H9 (cell line): ENCODE measurements around the gene HES3. TPM values are rescaled to one million over a fixed set of nuclear protein-coding genes. Genes with fewer than 3 reads are reported as not detected.

Experiments
- DNase-seq: peaks from one replicate; pipeline ENCODE4 v3.0.0-alpha.2; 2017
- H2AFZ ChIP-seq: one replicate; pipeline ENCODE4 v1.6.1; 2013; ENCODE audit warnings: mild to moderate bottlenecking, low read length, control low read depth, moderate library complexity
- H2AK5ac ChIP-seq: 2 replicates; pipeline ENCODE4 v1.6.1; 2013; ENCODE audit warnings: low read length, control low read depth, mixed read lengths; ENCODE audit not compliant: insufficient read length
- H2BK120ac ChIP-seq: one replicate; pipeline ENCODE4 v1.6.1; 2013; ENCODE audit warnings: low read depth, mild to moderate bottlenecking, low read length, control low read depth, inconsistent platforms; ENCODE audit not compliant: poor library complexity, severe bottlenecking
- H2BK12ac ChIP-seq: 2 replicates; pipeline ENCODE4 v1.6.1; 2013; ENCODE audit warnings: low read length, control low read depth, mixed read lengths, low read depth; ENCODE audit not compliant: insufficient read length
- H2BK15ac ChIP-seq: 2 replicates; pipeline ENCODE4 v1.6.1; 2013; ENCODE audit warnings: low read depth, low read length, control low read depth
- H2BK20ac ChIP-seq: one replicate; pipeline ENCODE4 v1.6.1; 2013; ENCODE audit warnings: low read depth, mild to moderate bottlenecking, low read length, control low read depth, inconsistent platforms; ENCODE audit not compliant: poor library complexity, severe bottlenecking
- H2BK5ac ChIP-seq: 2 replicates; pipeline ENCODE4 v1.6.1; 2013; ENCODE audit warnings: low read length, control low read depth, mixed read lengths; ENCODE audit not compliant: insufficient read length
- H3K14ac ChIP-seq: 2 replicates; pipeline ENCODE4 v1.6.1; 2013; ENCODE audit warnings: low read length, control low read depth; ENCODE audit not compliant: insufficient read depth
- H3K18ac ChIP-seq: 2 replicates; pipeline ENCODE4 v1.6.1; 2013; ENCODE audit warnings: low read depth, mild to moderate bottlenecking, mixed read lengths, low read length, control low read depth; ENCODE audit not compliant: insufficient read length
- H3K23ac ChIP-seq: 2 replicates; pipeline ENCODE4 v1.6.1; 2013; ENCODE audit warnings: low read length, control low read depth, mixed read lengths, low read depth; ENCODE audit not compliant: insufficient read length
- H3K23me2 ChIP-seq: 2 replicates; pipeline ENCODE4 v1.6.1; 2013; ENCODE audit warnings: low read depth, mild to moderate bottlenecking, mixed read lengths, low read length, control low read depth; ENCODE audit not compliant: insufficient read length, poor library complexity, severe bottlenecking
- H3K27ac ChIP-seq: 2 replicates; pipeline ENCODE4 v1.5.1; 2013; ENCODE audit warnings: low read length, control low read depth, mixed read lengths, low read depth; ENCODE audit not compliant: insufficient read length
- H3K27me3 ChIP-seq: 2 replicates; pipeline ENCODE4 v1.6.1; 2013; ENCODE audit warnings: low read length, control low read depth, inconsistent platforms; ENCODE audit not compliant: insufficient read depth
- H3K4ac ChIP-seq: 2 replicates; pipeline ENCODE4 v1.6.1; 2013; ENCODE audit warnings: low read depth, mild to moderate bottlenecking, control low read depth, inconsistent platforms, low read length, moderate library complexity
- H3K4me1 ChIP-seq: 2 replicates; pipeline ENCODE4 v1.6.1; 2013; ENCODE audit warnings: low read length, control low read depth, inconsistent platforms; ENCODE audit not compliant: insufficient read depth
- H3K4me2 ChIP-seq: 2 replicates; pipeline ENCODE4 v1.6.1; 2013; ENCODE audit warnings: low read length, control low read depth, mixed read lengths; ENCODE audit not compliant: insufficient read length, insufficient read depth
- H3K56ac ChIP-seq: 2 replicates; pipeline ENCODE4 v1.6.1; 2013; ENCODE audit warnings: low read depth, mild to moderate bottlenecking, mixed read lengths, low read length, control low read depth; ENCODE audit not compliant: insufficient read length
- H3K79me1 ChIP-seq: 2 replicates; pipeline ENCODE4 v1.6.1; 2013; ENCODE audit warnings: low read depth, mild to moderate bottlenecking, moderate library complexity, low read length, control low read depth, inconsistent platforms; ENCODE audit not compliant: insufficient read depth, poor library complexity, severe bottlenecking
- H3K79me2 ChIP-seq: 2 replicates; pipeline ENCODE4 v1.6.1; 2013; ENCODE audit warnings: low read length, control low read depth, inconsistent platforms; ENCODE audit not compliant: insufficient read depth
- H3K9ac ChIP-seq: 2 replicates; pipeline ENCODE4 v1.6.1; 2013; ENCODE audit warnings: low read length, control low read depth, mixed read lengths; ENCODE audit not compliant: insufficient read length; ENCODE audit errors: extremely low read depth
- H3K9me3 ChIP-seq: one replicate; pipeline ENCODE4 v1.6.1; 2013; ENCODE audit warnings: low read depth, low read length, inconsistent platforms; ENCODE audit not compliant: control insufficient read depth
- H3T11ph ChIP-seq: one replicate; pipeline ENCODE4 v1.6.1; 2013; ENCODE audit warnings: mild to moderate bottlenecking, low read length, control low read depth, inconsistent platforms
- H4K20me1 ChIP-seq: one replicate; pipeline ENCODE4 v1.6.1; 2013; ENCODE audit not compliant: control insufficient read depth, insufficient read length, insufficient read depth
- H4K5ac ChIP-seq: 2 replicates; pipeline ENCODE4 v1.6.1; 2013; ENCODE audit warnings: low read depth, mild to moderate bottlenecking, mixed read lengths, low read length, control low read depth; ENCODE audit not compliant: insufficient read length
- H4K8ac ChIP-seq: replicated peaks from 2 replicates; pipeline ENCODE4 v1.6.1; 2013; ENCODE audit warnings: low read length, control low read depth, mixed read lengths, low read depth; ENCODE audit not compliant: insufficient read length
- H4K91ac ChIP-seq: 2 replicates; pipeline ENCODE4 v1.6.1; 2013; ENCODE audit warnings: low read depth, mild to moderate bottlenecking, moderate library complexity, mixed read lengths, low read length, control low read depth; ENCODE audit not compliant: insufficient read length
- H3K27ac Mint-ChIP-seq, 3 experiments: 2 replicates in 2 of 3; 3 replicates in 1 of 3; pipeline ENCODE4 v1.8.0; 2020 to 2021; ENCODE audit warnings: mixed read lengths in 3 of 3, mild to moderate bottlenecking in 1 of 3, moderate library complexity in 1 of 3
- H3K27me3 Mint-ChIP-seq: 2 replicates; pipeline ENCODE4 v1.8.0; 2021; ENCODE audit warnings: low read depth, mild to moderate bottlenecking, moderate library complexity, mixed read lengths
- H3K36me3 Mint-ChIP-seq, 3 experiments: 2 replicates in 2 of 3; 3 replicates in 1 of 3; pipeline ENCODE4 v1.8.0; 2020 to 2021; ENCODE audit warnings: low read depth in 3 of 3, mixed read lengths in 3 of 3; ENCODE audit not compliant: insufficient read depth in 1 of 3
- H3K4me1 Mint-ChIP-seq, 2 experiments: 2 replicates each; pipeline ENCODE4 v1.8.0; 2020; ENCODE audit warnings: mixed read lengths in 2 of 2
- H3K4me3 Mint-ChIP-seq, 2 experiments: 2 replicates in 1 of 2; 3 replicates in 1 of 2; pipeline ENCODE4 v1.8.0; 2020 to 2021; ENCODE audit warnings: mild to moderate bottlenecking in 2 of 2, mixed read lengths in 2 of 2, moderate library complexity in 1 of 2
- H3K9me3 Mint-ChIP-seq, 2 experiments: 2 replicates in 1 of 2; 3 replicates in 1 of 2; pipeline ENCODE4 v1.8.0; 2020; ENCODE audit warnings: mild to moderate bottlenecking in 2 of 2, mixed read lengths in 2 of 2, moderate library complexity in 1 of 2
- WGBS: extraction: QIAGEN DNeasy Blood & Tissue Kit; methylation state at CpG from one replicate; pipeline ENCODE4 v1.1.7; 2013; ENCODE audit warnings: missing lambda C conversion rate, low lambda C conversion rate, mixed read lengths; ENCODE audit not compliant: insufficient read length; ENCODE audit errors: extremely low coverage; 5-methylcytosine and 5-hydroxymethylcytosine counted together
- total RNA-seq: library from RNA; stranded (reverse); gene quantifications from 2 replicates; pipeline ENCODE4 v1.2.1, GENCODE V29; 2021
- TF ChIP-seq, protein P1 (sequence below): fragments of 200-600 bp; sonication (generic); conservative IDR thresholded peaks from 3 replicates; pipeline ENCODE4 v1.8.0; 2021; ENCODE audit warnings: antibody characterized with exemption, mild to moderate bottlenecking

The HES3 gene
- total RNA-seq, 1 experiment from 2014 or later: 89.9 TPM

- Mint-ChIP-seq H3K4me3 (peak overlapping the region; percentile 4 to 58; a peak in 4 of 5 replicates), H3K9me3 (no peaks in the 10 kb centered on the region), H3K36me3 (peaks cover 0 to 2% (median 0%) of the 10 kb centered on the region in 3 experiments; a peak in 1 of 7 replicates), H3K27me3 (peaks cover 62% of the 10 kb centered on the region), H3K4me1 (peaks cover 23 to 24% of the 10 kb centered on the region in 2 experiments), H3K27ac (no peak overlapping the region)
- H4K8ac ChIP-seq: no peak overlapping the region
- peaks cover 18% of the 10 kb centered on the region; the same call in 1 of the 2 replicates for H3K27me3 ChIP-seq
- TF ChIP-seq, protein P1, sequence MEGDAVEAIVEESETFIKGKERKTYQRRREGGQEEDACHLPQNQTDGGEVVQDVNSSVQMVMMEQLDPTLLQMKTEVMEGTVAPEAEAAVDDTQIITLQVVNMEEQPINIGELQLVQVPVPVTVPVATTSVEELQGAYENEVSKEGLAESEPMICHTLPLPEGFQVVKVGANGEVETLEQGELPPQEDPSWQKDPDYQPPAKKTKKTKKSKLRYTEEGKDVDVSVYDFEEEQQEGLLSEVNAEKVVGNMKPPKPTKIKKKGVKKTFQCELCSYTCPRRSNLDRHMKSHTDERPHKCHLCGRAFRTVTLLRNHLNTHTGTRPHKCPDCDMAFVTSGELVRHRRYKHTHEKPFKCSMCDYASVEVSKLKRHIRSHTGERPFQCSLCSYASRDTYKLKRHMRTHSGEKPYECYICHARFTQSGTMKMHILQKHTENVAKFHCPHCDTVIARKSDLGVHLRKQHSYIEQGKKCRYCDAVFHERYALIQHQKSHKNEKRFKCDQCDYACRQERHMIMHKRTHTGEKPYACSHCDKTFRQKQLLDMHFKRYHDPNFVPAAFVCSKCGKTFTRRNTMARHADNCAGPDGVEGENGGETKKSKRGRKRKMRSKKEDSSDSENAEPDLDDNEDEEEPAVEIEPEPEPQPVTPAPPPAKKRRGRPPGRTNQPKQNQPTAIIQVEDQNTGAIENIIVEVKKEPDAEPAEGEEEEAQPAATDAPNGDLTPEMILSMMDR: no peak
- no peak overlapping the region for H3T11ph ChIP-seq
- H2BK5ac ChIP-seq: no peak overlapping the region
- no peak overlapping the region for H3K18ac ChIP-seq
- peak overlapping the region; percentile 28 for H3K4me2 ChIP-seq
- peaks cover under 1% of the 10 kb centered on the region; the same call in 1 of the 2 replicates for H3K4me1 ChIP-seq
- no peaks in the 10 kb centered on the region for H3K79me2 ChIP-seq
- no peak overlapping the region for H2BK12ac ChIP-seq
- H2BK20ac ChIP-seq: no peak overlapping the region
- H3K9me3 ChIP-seq: no peaks in the 10 kb centered on the region
- no peak overlapping the region for H3K27ac ChIP-seq
- no peak overlapping the region for H3K9ac ChIP-seq
- no peak for DNase-seq
- no peak overlapping the region for H3K23ac ChIP-seq
- no peak overlapping the region for H3K14ac ChIP-seq
- H2AK5ac ChIP-seq: no peak overlapping the region
- no peak overlapping the region for H3K4ac ChIP-seq
- H4K5ac ChIP-seq: no peak overlapping the region
- no peak overlapping the region for H2BK15ac ChIP-seq
- no peak overlapping the region for H2AFZ ChIP-seq
- peaks cover 17% of the 10 kb centered on the region for H3K23me2 ChIP-seq
- no peaks in the 10 kb centered on the region for H4K20me1 ChIP-seq
- no peaks in the 10 kb centered on the region for H3K79me1 ChIP-seq
- no peak overlapping the region for H4K91ac ChIP-seq
- WGBS: no CpG with 5 or more reads among the region's 14 CpGs
- H2BK120ac ChIP-seq: no peak overlapping the region
- H3K56ac ChIP-seq: no peak overlapping the region
Observed at GRCh38 chr1:6248161-6248776, 4.3 kb downstream of the HES3 start.
